ENCODE results near the gene TRABD2B.
"Not testable (repeated sequence)": the region's sequence is repeated elsewhere in the genome, so short reads cannot be mapped to it uniquely, and the experiment has no call there.

The TRABD2B gene

GRCh38 chr1:47965816-47966215 is 31.4 kb downstream of the TRABD2B start:
- DNase-seq, result no peak

- DNase-seq, result no peak
Measured at GRCh38 chr1:47964636-47965035, 32.5 kb downstream of the TRABD2B start.

- DNase-seq, result no peak
Measured at GRCh38 chr1:47963568-47964358, 33.4 kb downstream of the TRABD2B start.

GRCh38 chr1:47962750-47963492 is 34.3 kb downstream of the TRABD2B start:
- DNase-seq, result no peak

- DNase-seq, result not testable (repeated sequence)
Measured at GRCh38 chr1:47961835-47962234, 35.4 kb downstream of the TRABD2B start.

- DNase-seq, result not testable (repeated sequence)
Measured at GRCh38 chr1:47956491-47956890, 40.7 kb downstream of the TRABD2B start.

- DNase-seq, result no peak
Measured at GRCh38 chr1:47953661-47954060, 43.5 kb downstream of the TRABD2B start.

GRCh38 chr1:47951545-47952235 is 45.5 kb downstream of the TRABD2B start:
- DNase-seq, result peak; percentile 17

GRCh38 chr1:47951026-47951425 is 46.2 kb downstream of the TRABD2B start:
- no peak for DNase-seq

GRCh38 chr1:47950471-47950870 is 46.7 kb downstream of the TRABD2B start:
- DNase-seq, result no peak

- peak; percentile 18 for DNase-seq
Measured at GRCh38 chr1:47948126-47948525, 49.1 kb downstream of the TRABD2B start.

GRCh38 chr1:47947531-47947930 is 49.7 kb downstream of the TRABD2B start:
- no peak for DNase-seq

- DNase-seq, result no peak
Measured at GRCh38 chr1:47944561-47944960, 52.6 kb downstream of the TRABD2B start.

- DNase-seq, result no peak
Measured at GRCh38 chr1:47942240-47942629, 55.0 kb downstream of the TRABD2B start.

- no peak for DNase-seq
Measured at GRCh38 chr1:47941609-47942239, 55.5 kb downstream of the TRABD2B start.

- no peak for DNase-seq
Measured at GRCh38 chr1:47940779-47941178, 56.4 kb downstream of the TRABD2B start.

- DNase-seq, result peak; percentile 19
Measured at GRCh38 chr1:47940326-47940725, 56.9 kb downstream of the TRABD2B start.

GRCh38 chr1:47938520-47938919 is 58.7 kb downstream of the TRABD2B start:
- no peak for DNase-seq

GRCh38 chr1:47937586-47938254 is 59.5 kb downstream of the TRABD2B start:
- no peak for DNase-seq

- no peak for DNase-seq
Measured at GRCh38 chr1:47936916-47937551, 60.2 kb downstream of the TRABD2B start.

- DNase-seq, result no peak
Measured at GRCh38 chr1:47935856-47936255, 61.3 kb downstream of the TRABD2B start.

- DNase-seq, result no peak
Measured at GRCh38 chr1:47935163-47935562, 62.0 kb downstream of the TRABD2B start.
